ENCODE measurements around the gene ASXL2. TPM values are rescaled to one million over a fixed set of nuclear protein-coding genes. Genes with fewer than 3 reads are reported as not detected.

The ASXL2 gene
- total and polyA plus RNA-seq, 2 of the 13 experiments (the other 11 are each of a cell fraction or from before 2014, with no cell fraction given) = 12.1 to 19.2 TPM

DNA sequence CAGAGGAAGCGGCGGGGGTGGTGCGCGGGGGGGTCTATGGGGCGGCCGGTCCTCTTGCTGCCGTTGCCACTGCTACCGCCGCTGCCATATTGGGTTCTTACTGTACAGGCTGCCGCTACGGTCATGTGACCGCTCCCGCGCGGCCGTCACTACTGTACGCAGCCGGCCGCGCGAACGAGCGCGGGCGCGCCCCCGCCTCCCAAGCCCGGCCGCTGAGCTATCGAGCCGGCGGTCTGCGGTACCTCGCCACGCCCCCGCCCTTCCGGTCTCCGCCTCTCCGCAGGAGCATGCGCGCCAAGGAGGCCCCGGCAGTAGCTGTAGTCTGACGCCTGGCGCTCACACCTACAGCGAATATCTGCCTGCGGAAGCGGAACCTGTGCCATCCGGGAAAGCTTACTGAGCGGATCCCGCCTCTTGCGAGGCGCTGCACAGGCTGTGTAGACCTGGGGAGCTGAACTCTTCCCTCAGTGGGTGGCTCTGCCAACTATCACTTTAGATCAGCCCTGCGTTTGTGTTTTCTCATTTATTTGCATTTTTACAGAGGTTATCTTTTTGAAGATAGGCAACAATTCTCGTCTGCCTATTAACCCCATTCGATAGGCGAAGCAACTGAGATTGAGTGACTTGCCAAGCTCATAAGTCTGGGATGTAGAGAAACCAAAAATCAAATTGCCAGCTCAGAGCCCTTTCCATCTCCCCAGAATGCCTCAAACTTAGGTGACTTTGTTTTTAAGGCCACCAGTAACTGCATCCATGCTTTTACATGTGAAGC lies at the start of gene ASXL2 (continued):
- TF ChIP-seq, protein P1, sequence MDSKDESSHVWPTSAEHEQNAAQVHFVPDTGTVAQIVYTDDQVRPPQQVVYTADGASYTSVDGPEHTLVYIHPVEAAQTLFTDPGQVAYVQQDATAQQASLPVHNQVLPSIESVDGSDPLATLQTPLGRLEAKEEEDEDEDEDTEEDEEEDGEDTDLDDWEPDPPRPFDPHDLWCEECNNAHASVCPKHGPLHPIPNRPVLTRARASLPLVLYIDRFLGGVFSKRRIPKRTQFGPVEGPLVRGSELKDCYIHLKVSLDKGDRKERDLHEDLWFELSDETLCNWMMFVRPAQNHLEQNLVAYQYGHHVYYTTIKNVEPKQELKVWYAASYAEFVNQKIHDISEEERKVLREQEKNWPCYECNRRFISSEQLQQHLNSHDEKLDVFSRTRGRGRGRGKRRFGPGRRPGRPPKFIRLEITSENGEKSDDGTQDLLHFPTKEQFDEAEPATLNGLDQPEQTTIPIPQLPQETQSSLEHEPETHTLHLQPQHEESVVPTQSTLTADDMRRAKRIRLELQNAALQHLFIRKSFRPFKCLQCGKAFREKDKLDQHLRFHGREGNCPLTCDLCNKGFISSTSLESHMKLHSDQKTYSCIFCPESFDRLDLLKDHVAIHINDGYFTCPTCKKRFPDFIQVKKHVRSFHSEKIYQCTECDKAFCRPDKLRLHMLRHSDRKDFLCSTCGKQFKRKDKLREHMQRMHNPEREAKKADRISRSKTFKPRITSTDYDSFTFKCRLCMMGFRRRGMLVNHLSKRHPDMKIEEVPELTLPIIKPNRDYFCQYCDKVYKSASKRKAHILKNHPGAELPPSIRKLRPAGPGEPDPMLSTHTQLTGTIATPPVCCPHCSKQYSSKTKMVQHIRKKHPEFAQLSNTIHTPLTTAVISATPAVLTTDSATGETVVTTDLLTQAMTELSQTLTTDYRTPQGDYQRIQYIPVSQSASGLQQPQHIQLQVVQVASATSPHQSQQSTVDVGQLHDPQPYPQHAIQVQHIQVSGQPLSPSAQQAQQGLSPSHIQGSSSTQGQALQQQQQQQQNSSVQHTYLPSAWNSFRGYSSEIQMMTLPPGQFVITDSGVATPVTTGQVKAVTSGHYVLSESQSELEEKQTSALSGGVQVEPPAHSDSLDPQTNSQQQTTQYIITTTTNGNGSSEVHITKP (CRISPR knock-in tag; IDR thresholded peaks at IDR 0.05; ENCODE audit: low read depth) = no peak
- TF ChIP-seq NR3C1 (CRISPR knock-in tag; IDR thresholded peaks at IDR 0.05) (no peak), SRSF1 (optimal IDR thresholded peaks at IDR 0.05; ENCODE audit: low read depth, low read length) (no peak), ZNF841 (CRISPR knock-in tag; IDR thresholded peaks at IDR 0.05; ENCODE audit: borderline replicate concordance) (peak; percentile 66), MTF1 (CRISPR knock-in tag; IDR thresholded peaks at IDR 0.05) (0 out of 2 replicates have a peak, but pooled peaks have one; percentile 52), ZSCAN20 (CRISPR knock-in tag; IDR thresholded peaks at IDR 0.05; ENCODE audit: borderline replicate concordance) (peak; percentile 99), KLF6 (CRISPR knock-in tag; IDR thresholded peaks at IDR 0.05) (peak; percentile 93), ZFAT (CRISPR knock-in tag; conservative IDR thresholded peaks at IDR 0.05) (0 out of 2 replicates have a peak, but pooled peaks have one; percentile 19), NFRKB (IDR thresholded peaks at IDR 0.05) (no peak), ZNF10 (CRISPR knock-in tag; IDR thresholded peaks at IDR 0.05; ENCODE audit: borderline replicate concordance, low read depth) (no peak), NFKBIZ (CRISPR knock-in tag; IDR thresholded peaks at IDR 0.05) (no peak), ZNF703 (CRISPR knock-in tag; IDR thresholded peaks at IDR 0.05; ENCODE audit: borderline replicate concordance) (no peak), ZIK1 (CRISPR knock-in tag; IDR thresholded peaks at IDR 0.05; ENCODE audit: borderline replicate concordance, low read depth) (no peak)
- TF ChIP-seq, protein P2, sequence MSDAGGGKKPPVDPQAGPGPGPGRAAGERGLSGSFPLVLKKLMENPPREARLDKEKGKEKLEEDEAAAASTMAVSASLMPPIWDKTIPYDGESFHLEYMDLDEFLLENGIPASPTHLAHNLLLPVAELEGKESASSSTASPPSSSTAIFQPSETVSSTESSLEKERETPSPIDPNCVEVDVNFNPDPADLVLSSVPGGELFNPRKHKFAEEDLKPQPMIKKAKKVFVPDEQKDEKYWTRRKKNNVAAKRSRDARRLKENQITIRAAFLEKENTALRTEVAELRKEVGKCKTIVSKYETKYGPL (CRISPR knock-in tag; IDR thresholded peaks at IDR 0.05) = peak; percentile 68
- TF ChIP-seq, protein P3, sequence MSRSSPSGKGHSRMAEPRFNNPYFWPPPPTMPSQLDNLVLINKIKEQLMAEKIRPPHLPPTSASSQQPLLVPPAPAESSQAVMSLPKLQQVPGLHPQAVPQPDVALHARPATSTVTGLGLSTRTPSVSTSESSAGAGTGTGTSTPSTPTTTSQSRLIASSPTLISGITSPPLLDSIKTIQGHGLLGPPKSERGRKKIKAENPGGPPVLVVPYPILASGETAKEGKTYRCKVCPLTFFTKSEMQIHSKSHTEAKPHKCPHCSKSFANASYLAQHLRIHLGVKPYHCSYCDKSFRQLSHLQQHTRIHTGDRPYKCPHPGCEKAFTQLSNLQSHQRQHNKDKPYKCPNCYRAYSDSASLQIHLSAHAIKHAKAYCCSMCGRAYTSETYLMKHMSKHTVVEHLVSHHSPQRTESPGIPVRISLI (CRISPR knock-in tag; IDR thresholded peaks at IDR 0.05; ENCODE audit: borderline replicate concordance) = peak; percentile 17; the same call in 1 of the 2 replicates
- TF ChIP-seq, protein P4, sequence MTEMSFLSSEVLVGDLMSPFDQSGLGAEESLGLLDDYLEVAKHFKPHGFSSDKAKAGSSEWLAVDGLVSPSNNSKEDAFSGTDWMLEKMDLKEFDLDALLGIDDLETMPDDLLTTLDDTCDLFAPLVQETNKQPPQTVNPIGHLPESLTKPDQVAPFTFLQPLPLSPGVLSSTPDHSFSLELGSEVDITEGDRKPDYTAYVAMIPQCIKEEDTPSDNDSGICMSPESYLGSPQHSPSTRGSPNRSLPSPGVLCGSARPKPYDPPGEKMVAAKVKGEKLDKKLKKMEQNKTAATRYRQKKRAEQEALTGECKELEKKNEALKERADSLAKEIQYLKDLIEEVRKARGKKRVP (CRISPR knock-in tag; IDR thresholded peaks at IDR 0.05) = no peak; a peak in 1 of 4 replicates
- TF ChIP-seq, protein P5, sequence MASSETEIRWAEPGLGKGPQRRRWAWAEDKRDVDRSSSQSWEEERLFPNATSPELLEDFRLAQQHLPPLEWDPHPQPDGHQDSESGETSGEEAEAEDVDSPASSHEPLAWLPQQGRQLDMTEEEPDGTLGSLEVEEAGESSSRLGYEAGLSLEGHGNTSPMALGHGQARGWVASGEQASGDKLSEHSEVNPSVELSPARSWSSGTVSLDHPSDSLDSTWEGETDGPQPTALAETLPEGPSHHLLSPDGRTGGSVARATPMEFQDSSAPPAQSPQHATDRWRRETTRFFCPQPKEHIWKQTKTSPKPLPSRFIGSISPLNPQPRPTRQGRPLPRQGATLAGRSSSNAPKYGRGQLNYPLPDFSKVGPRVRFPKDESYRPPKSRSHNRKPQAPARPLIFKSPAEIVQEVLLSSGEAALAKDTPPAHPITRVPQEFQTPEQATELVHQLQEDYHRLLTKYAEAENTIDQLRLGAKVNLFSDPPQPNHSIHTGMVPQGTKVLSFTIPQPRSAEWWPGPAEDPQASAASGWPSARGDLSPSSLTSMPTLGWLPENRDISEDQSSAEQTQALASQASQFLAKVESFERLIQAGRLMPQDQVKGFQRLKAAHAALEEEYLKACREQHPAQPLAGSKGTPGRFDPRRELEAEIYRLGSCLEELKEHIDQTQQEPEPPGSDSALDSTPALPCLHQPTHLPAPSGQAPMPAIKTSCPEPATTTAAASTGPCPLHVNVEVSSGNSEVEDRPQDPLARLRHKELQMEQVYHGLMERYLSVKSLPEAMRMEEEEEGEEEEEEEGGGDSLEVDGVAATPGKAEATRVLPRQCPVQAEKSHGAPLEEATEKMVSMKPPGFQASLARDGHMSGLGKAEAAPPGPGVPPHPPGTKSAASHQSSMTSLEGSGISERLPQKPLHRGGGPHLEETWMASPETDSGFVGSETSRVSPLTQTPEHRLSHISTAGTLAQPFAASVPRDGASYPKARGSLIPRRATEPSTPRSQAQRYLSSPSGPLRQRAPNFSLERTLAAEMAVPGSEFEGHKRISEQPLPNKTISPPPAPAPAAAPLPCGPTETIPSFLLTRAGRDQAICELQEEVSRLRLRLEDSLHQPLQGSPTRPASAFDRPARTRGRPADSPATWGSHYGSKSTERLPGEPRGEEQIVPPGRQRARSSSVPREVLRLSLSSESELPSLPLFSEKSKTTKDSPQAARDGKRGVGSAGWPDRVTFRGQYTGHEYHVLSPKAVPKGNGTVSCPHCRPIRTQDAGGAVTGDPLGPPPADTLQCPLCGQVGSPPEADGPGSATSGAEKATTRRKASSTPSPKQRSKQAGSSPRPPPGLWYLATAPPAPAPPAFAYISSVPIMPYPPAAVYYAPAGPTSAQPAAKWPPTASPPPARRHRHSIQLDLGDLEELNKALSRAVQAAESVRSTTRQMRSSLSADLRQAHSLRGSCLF (CRISPR knock-in tag; IDR thresholded peaks at IDR 0.05; ENCODE audit: borderline replicate concordance) = no peak
